ENCODE data around the gene TIMM13.
"Not testable (repeated sequence)": the region's sequence is repeated elsewhere in the genome, so short reads cannot be mapped to it uniquely, and the experiment has no call there.

Gene TIMM13

GRCh38 chr19:2427429-2428320, at the start of gene TIMM13:
TIMM13 (minus strand) TSS chr19:2427586; CDS start chr19:2427533, 53 bp downstream.
- DNase-seq: peak; percentile 100

- DNase-seq: no peak
Observed at GRCh38 chr19:2476451-2477140, 49.2 kb upstream of the TIMM13 start.

GRCh38 chr19:2475702-2476450, 48.5 kb upstream of the TIMM13 start, which contains the start of gene GADD45B:
GADD45B (plus strand) TSS chr19:2476127; CDS start chr19:2476359, 232 bp downstream.
- peak; percentile 96 for DNase-seq

GRCh38 chr19:2475018-2475701, 47.8 kb upstream of the TIMM13 start:
- peak; percentile 73 for DNase-seq

GRCh38 chr19:2474232-2475017, 47.0 kb upstream of the TIMM13 start:
- DNase-seq: peak; percentile 96

- DNase-seq: not testable (repeated sequence)
Observed at GRCh38 chr19:2469915-2470200, 42.5 kb upstream of the TIMM13 start.

GRCh38 chr19:2469102-2469914, 41.9 kb upstream of the TIMM13 start:
- no peak for DNase-seq

- DNase-seq: no peak
Observed at GRCh38 chr19:2468596-2468995, 41.2 kb upstream of the TIMM13 start.

GRCh38 chr19:2464389-2464788, 37.0 kb upstream of the TIMM13 start:
- DNase-seq: no peak

GRCh38 chr19:2463694-2464093, 36.3 kb upstream of the TIMM13 start:
- DNase-seq: not testable (repeated sequence)

- DNase-seq: peak; percentile 91
Observed at GRCh38 chr19:2462635-2463421, 35.4 kb upstream of the TIMM13 start.

GRCh38 chr19:2461751-2462634, 34.6 kb upstream of the TIMM13 start:
- DNase-seq: peak; percentile 65

- DNase-seq: no peak
Observed at GRCh38 chr19:2460245-2460644, 32.9 kb upstream of the TIMM13 start.

- DNase-seq: not testable (repeated sequence)
Observed at GRCh38 chr19:2458776-2459175, 31.4 kb upstream of the TIMM13 start.

- no peak for DNase-seq
Observed at GRCh38 chr19:2458054-2458453, 30.7 kb upstream of the TIMM13 start.

- DNase-seq: no peak
Observed at GRCh38 chr19:2457394-2458037, 30.1 kb upstream of the TIMM13 start.

- DNase-seq: no peak
Observed at GRCh38 chr19:2455851-2456570, 28.6 kb upstream of the TIMM13 start.

Measured in retina (tissue), 1 donor.